Measurements from ENCODE around the gene IGSF8.

Gene IGSF8

DNA sequence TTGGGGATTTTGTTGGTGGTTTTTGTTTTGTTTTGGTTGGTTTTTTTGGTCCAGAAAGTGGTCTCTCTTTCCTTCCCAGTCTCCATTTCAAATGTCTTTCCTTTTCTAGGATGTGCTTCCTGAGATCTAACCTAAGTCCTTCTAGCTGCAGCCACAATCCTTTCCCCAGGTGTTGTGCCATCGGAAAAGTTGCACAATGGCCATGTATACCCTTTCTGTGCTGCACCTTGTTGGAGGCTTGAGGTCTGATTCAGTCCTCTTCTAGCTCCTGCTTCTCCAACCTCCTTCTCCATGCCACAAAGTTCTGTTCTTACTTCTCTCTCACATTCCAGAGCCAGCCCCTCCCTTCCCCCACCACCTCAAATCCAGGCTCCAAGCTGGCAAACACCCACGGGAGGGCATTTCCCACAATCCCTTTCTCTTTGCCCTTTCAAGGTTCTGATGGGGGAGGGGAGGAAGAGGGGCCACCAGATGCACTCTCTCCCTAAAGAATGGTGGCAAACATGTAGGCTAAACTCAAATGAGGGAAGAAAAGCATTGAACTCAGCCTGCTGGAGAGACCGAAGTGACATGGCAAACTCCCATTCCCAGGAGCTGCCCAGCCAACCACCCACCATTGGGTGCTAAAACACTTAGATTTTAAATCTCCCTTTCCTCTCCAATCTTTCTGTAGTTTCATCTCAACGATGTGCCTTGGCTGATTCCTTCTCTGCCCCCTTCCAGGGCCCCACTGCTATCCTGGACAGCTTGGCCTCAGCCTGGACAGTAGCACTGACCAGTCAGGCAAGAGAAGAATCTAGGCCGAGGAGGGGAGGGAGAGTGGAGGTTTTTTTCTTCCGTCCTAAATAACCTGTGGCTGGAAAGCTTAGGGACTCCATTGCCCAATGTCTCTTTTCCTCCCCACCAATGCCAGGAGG lies 31.3 kb downstream of the IGSF8 start:
- Histone ChIP-seq H3K9ac (ENCODE audit: low read length in 2 of 2) (no peak overlapping the region), H3K4me3 (ENCODE audit: low read length in 2 of 2) (no peak overlapping the region), H3K4me1 (ENCODE audit: control insufficient read depth, insufficient read depth, low read length) (peaks cover 10% of the 10 kb centered on the region)

DNA sequence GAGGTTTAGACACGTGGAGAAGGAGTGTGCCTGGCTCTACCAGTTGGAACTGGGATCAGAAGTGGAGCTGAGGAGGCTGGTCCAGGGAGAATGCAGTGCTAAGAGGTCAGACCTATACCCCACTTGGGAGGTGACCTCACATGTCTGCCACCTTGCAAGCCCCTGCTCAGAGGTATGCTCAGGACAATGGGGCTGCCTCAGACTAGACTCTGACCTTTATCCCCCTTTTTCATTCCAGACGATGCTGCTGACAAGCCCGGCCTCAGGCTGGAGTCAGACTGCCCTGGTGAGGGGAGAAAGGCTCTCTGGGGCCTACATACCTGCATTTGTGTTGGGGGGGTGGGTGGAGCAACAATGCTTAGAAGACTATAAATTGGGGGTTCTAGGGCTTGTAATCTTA lies 33.7 kb downstream of the IGSF8 start:
- Histone ChIP-seq H3K4me3 (ENCODE audit: low read length in 2 of 2) (no peak overlapping the region), H3K27ac (ENCODE audit: low read length) (no peak overlapping the region), H3K9ac (ENCODE audit: low read length in 2 of 2) (no peak overlapping the region), H3K36me3 (ENCODE audit: control insufficient read depth in 2 of 2, insufficient read depth in 2 of 2, low read length in 2 of 2) (no peaks in the 10 kb centered on the region), H3K9me3 (ENCODE audit: control insufficient read depth in 2 of 2, low read length in 2 of 2) (no peaks in the 10 kb centered on the region), H3K4me1 (ENCODE audit: control insufficient read depth, insufficient read depth, low read length) (peaks cover 3% of the 10 kb centered on the region), H3K27me3 (ENCODE audit: control insufficient read depth in 1 of 2, insufficient read depth in 2 of 2, low read length in 2 of 2) (peaks cover 12 to 17% of the 10 kb centered on the region in 2 donors)

More for the DNA sequence above, 31.3 kb downstream of the IGSF8 start:
- H3K9me3 ChIP-seq (ENCODE audit: control insufficient read depth in 2 of 2, low read length in 2 of 2) = no peaks in the 10 kb centered on the region
- H3K36me3 ChIP-seq (ENCODE audit: control insufficient read depth in 2 of 2, insufficient read depth in 2 of 2, low read length in 2 of 2) = no peaks in the 10 kb centered on the region
- no peak overlapping the region for H3K27ac ChIP-seq (ENCODE audit: low read length)
- H3K27me3 ChIP-seq (ENCODE audit: control insufficient read depth in 1 of 2, insufficient read depth in 2 of 2, low read length in 2 of 2) = peaks cover 10% of the 10 kb centered on the region in 2 donors

DNA sequence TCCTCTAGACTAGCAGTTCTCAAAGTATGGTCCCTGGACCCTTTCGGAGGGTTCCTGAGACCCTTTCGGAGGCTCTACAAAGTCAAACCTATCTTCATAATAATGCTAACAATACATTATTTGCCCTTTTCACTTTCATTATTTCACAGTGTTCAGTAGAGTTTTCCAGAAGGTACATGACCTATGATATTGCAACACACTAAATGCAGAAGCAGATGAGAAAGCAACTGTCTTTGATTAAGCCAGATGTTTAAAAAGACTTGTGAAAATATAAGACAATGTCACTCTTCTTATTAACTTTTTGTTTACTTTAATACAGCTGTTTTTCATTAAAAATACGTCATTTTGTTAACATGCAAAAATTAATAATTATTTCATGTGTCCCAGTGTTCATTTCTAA lies 34.3 kb downstream of the IGSF8 start:
- Histone ChIP-seq H3K4me3 (ENCODE audit: low read length in 2 of 2) (no peak overlapping the region), H3K4me1 (ENCODE audit: control insufficient read depth, insufficient read depth, low read length) (no peaks in the 10 kb centered on the region), H3K9me3 (ENCODE audit: control insufficient read depth in 2 of 2, low read length in 2 of 2) (no peaks in the 10 kb centered on the region), H3K27me3 (ENCODE audit: control insufficient read depth in 1 of 2, insufficient read depth in 2 of 2, low read length in 2 of 2) (peaks cover 12 to 15% of the 10 kb centered on the region in 2 donors), H3K27ac (ENCODE audit: low read length) (no peak overlapping the region), H3K36me3 (ENCODE audit: control insufficient read depth in 2 of 2, insufficient read depth in 2 of 2, low read length in 2 of 2) (no peaks in the 10 kb centered on the region), H3K9ac (ENCODE audit: low read length in 2 of 2) (no peak overlapping the region)

GRCh38 chr1:160063176-160063575 lies 35.2 kb downstream of the IGSF8 start:
- Histone ChIP-seq H3K36me3 (ENCODE audit: control insufficient read depth in 2 of 2, insufficient read depth in 2 of 2, low read length in 2 of 2) (no peaks in the 10 kb centered on the region), H3K4me1 (ENCODE audit: control insufficient read depth, insufficient read depth, low read length) (no peaks in the 10 kb centered on the region), H3K9ac (ENCODE audit: low read length in 2 of 2) (no peak overlapping the region), H3K27me3 (ENCODE audit: control insufficient read depth in 1 of 2, insufficient read depth in 2 of 2, low read length in 2 of 2) (peaks cover 8 to 13% of the 10 kb centered on the region in 2 donors), H3K27ac (ENCODE audit: low read length) (no peak overlapping the region), H3K9me3 (ENCODE audit: control insufficient read depth in 2 of 2, low read length in 2 of 2) (no peaks in the 10 kb centered on the region), H3K4me3 (ENCODE audit: low read length in 2 of 2) (no peak overlapping the region)

GRCh38 chr1:160062230-160062532 lies 36.2 kb downstream of the IGSF8 start:
- Histone ChIP-seq H3K27ac (ENCODE audit: low read length) (no peak overlapping the region), H3K4me3 (ENCODE audit: low read length in 2 of 2) (no peak overlapping the region)

DNA sequence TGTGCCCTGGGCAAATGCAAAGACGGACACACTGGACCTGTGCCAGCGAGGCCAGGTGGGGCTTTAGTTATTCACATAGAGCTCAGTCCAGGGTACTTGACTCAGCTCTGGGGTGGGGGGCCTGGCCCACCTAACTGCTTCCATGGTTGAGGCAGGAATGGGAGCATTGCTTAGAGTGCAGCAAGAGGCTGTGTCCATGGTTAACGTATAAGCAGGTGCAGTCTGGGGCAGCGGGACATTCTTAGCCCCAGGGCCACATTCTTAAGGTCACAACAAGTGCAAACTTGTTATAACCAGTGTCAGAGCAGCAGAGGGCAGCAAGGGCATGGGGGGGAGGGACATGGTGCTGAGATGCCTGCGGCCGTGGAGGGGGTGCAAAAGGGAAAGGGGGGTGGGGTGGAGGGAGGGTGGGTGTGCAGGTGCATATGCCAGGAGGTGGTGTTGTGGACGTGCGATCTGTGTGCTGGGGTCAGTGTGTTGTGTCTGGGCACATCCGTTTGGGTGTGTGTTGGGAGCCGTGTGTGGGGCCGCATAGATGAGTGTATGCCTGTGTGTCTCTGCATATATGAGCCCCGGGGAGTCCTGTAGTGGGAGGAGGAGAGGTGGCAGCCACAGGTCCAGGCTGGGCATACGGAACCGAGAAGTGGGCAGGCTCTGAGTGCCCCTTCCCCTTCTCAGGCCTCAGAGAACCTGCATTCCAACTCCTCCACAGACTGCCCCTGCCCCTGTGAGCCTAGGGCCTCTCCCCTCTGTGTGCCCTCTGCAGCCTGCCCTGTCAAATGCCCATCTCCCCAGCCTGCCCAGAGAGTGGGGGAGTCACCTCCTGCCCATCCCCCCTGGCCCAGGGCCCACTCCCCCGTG lies 36.8 kb downstream of the IGSF8 start:
- H3K4me1 ChIP-seq (ENCODE audit: control insufficient read depth, insufficient read depth, low read length) = no peaks in the 10 kb centered on the region

More at GRCh38 chr1:160062230-160062532, 36.2 kb downstream of the IGSF8 start:
- H3K27me3 ChIP-seq (ENCODE audit: control insufficient read depth in 1 of 2, insufficient read depth in 2 of 2, low read length in 2 of 2) = peaks cover 8 to 13% of the 10 kb centered on the region in 2 donors
- H3K9me3 ChIP-seq (ENCODE audit: control insufficient read depth in 2 of 2, low read length in 2 of 2) = no peaks in the 10 kb centered on the region
- no peaks in the 10 kb centered on the region for H3K36me3 ChIP-seq (ENCODE audit: control insufficient read depth in 2 of 2, insufficient read depth in 2 of 2, low read length in 2 of 2)
- H3K4me1 ChIP-seq (ENCODE audit: control insufficient read depth, insufficient read depth, low read length) = no peaks in the 10 kb centered on the region
- no peak overlapping the region for H3K9ac ChIP-seq (ENCODE audit: low read length in 2 of 2)

DNA sequence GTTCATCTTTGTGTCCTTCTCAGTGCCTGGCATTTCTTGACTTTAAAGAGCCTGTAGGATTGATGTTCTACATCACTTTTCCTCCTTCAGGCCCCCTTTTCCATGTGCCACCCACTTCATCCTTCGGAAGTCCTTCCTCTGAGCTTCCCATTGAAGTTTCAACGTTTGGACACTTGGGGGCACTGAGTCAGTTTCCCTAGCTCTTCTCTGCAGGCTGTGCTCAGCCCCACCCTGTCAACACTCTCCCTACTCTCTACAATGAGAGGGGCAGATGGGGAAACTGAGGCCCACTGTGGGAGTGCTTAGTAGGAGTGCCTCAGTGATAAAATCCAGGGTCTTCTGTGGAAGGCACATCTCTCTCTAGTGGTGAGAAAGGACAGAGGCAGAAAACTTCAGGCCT lies 40.3 kb downstream of the IGSF8 start:
- peaks cover 10 to 17% of the 10 kb centered on the region in 2 donors for H3K27me3 ChIP-seq (ENCODE audit: control insufficient read depth in 1 of 2, insufficient read depth in 2 of 2, low read length in 2 of 2)
- H3K9me3 ChIP-seq (ENCODE audit: control insufficient read depth in 2 of 2, low read length in 2 of 2) = no peaks in the 10 kb centered on the region
- H3K4me1 ChIP-seq (ENCODE audit: control insufficient read depth, insufficient read depth, low read length) = no peaks in the 10 kb centered on the region
- H3K27ac ChIP-seq (ENCODE audit: low read length) = no peak overlapping the region
- H3K9ac ChIP-seq (ENCODE audit: low read length in 2 of 2) = no peak overlapping the region
- no peaks in the 10 kb centered on the region for H3K36me3 ChIP-seq (ENCODE audit: control insufficient read depth in 2 of 2, insufficient read depth in 2 of 2, low read length in 2 of 2)
- no peak overlapping the region for H3K4me3 ChIP-seq (ENCODE audit: low read length in 2 of 2)

More for the DNA sequence above, 36.8 kb downstream of the IGSF8 start:
- H3K9me3 ChIP-seq (ENCODE audit: control insufficient read depth in 2 of 2, low read length in 2 of 2) = no peaks in the 10 kb centered on the region
- no peak overlapping the region for H3K4me3 ChIP-seq (ENCODE audit: low read length in 2 of 2)
- H3K9ac ChIP-seq (ENCODE audit: low read length in 2 of 2) = no peak overlapping the region
- no peak overlapping the region for H3K27ac ChIP-seq (ENCODE audit: low read length)
- H3K27me3 ChIP-seq (ENCODE audit: control insufficient read depth in 1 of 2, insufficient read depth in 2 of 2, low read length in 2 of 2) = peaks cover 8 to 15% of the 10 kb centered on the region in 2 donors
- H3K36me3 ChIP-seq (ENCODE audit: control insufficient read depth in 2 of 2, insufficient read depth in 2 of 2, low read length in 2 of 2) = no peaks in the 10 kb centered on the region

GRCh38 chr1:160056648-160057169 lies 41.7 kb downstream of the IGSF8 start:
- H3K9me3 ChIP-seq (ENCODE audit: control insufficient read depth in 2 of 2, low read length in 2 of 2) = no peaks in the 10 kb centered on the region
- peaks cover 10 to 15% of the 10 kb centered on the region in 2 donors for H3K27me3 ChIP-seq (ENCODE audit: control insufficient read depth in 1 of 2, insufficient read depth in 2 of 2, low read length in 2 of 2)
- no peak overlapping the region for H3K4me3 ChIP-seq (ENCODE audit: low read length in 2 of 2)
- no peak overlapping the region for H3K27ac ChIP-seq (ENCODE audit: low read length)
- H3K9ac ChIP-seq (ENCODE audit: low read length in 2 of 2) = no peak overlapping the region
- H3K4me1 ChIP-seq (ENCODE audit: control insufficient read depth, insufficient read depth, low read length) = no peaks in the 10 kb centered on the region
- no peaks in the 10 kb centered on the region for H3K36me3 ChIP-seq (ENCODE audit: control insufficient read depth in 2 of 2, insufficient read depth in 2 of 2, low read length in 2 of 2)

- Histone ChIP-seq H3K27me3 (ENCODE audit: control insufficient read depth in 1 of 2, insufficient read depth in 2 of 2, low read length in 2 of 2) (peaks cover 7 to 10% of the 10 kb centered on the region in 2 donors), H3K4me1 (ENCODE audit: control insufficient read depth, insufficient read depth, low read length) (no peaks in the 10 kb centered on the region), H3K4me3 (ENCODE audit: low read length in 2 of 2) (no peak overlapping the region), H3K36me3 (ENCODE audit: control insufficient read depth in 2 of 2, insufficient read depth in 2 of 2, low read length in 2 of 2) (no peaks in the 10 kb centered on the region), H3K9ac (ENCODE audit: low read length in 2 of 2) (no peak overlapping the region), H3K27ac (ENCODE audit: low read length) (no peak overlapping the region), H3K9me3 (ENCODE audit: control insufficient read depth in 2 of 2, low read length in 2 of 2) (no peaks in the 10 kb centered on the region)
Measured at GRCh38 chr1:160053548-160054365, 44.7 kb downstream of the IGSF8 start.

- Histone ChIP-seq H3K4me3 (ENCODE audit: low read length in 2 of 2) (no peak overlapping the region), H3K27ac (ENCODE audit: low read length) (no peak overlapping the region), H3K36me3 (ENCODE audit: control insufficient read depth in 2 of 2, insufficient read depth in 2 of 2, low read length in 2 of 2) (no peaks in the 10 kb centered on the region), H3K9me3 (ENCODE audit: control insufficient read depth in 2 of 2, low read length in 2 of 2) (no peaks in the 10 kb centered on the region), H3K27me3 (ENCODE audit: control insufficient read depth in 1 of 2, insufficient read depth in 2 of 2, low read length in 2 of 2) (peaks cover 7 to 10% of the 10 kb centered on the region in 2 donors), H3K9ac (ENCODE audit: low read length in 2 of 2) (no peak overlapping the region), H3K4me1 (ENCODE audit: control insufficient read depth, insufficient read depth, low read length) (no peaks in the 10 kb centered on the region)
Measured at GRCh38 chr1:160052936-160053335, 45.5 kb downstream of the IGSF8 start.
